C4-2B (cell line): ENCODE data around the gene CELSR1.

ENCODE experiments used
- ZFX ChIP-seq: fragments of 450-650 bp; IDR thresholded peaks from 2 replicates; pipeline ENCODE4 v1.6.1; 2017
- TF ChIP-seq, protein P1 (sequence below): fragments of 450-650 bp; conservative IDR thresholded peaks from 2 replicates; pipeline ENCODE4 v1.5.1; 2017; ENCODE audit warnings: mild to moderate bottlenecking

DNA sequence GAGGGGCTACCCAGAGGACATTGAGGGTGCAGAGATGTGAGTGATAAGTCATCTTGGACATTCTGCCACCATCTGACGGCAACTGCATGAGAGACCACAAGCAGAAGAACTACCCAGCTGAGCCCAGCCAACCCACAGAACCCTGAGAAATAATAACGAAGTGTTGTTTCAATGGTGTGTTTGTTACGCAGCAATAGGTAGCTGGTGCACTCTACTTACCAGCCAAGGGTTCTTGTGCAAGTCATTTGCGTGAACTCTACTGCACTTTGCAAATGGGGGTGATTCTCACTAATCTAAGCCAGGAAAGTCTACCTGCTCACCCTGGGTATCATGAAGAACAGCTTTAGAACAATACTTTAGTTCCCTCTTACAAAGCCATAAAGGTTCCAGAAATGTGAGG is 15.8 kb upstream of the CELSR1 start:
- TF ChIP-seq, protein P1, sequence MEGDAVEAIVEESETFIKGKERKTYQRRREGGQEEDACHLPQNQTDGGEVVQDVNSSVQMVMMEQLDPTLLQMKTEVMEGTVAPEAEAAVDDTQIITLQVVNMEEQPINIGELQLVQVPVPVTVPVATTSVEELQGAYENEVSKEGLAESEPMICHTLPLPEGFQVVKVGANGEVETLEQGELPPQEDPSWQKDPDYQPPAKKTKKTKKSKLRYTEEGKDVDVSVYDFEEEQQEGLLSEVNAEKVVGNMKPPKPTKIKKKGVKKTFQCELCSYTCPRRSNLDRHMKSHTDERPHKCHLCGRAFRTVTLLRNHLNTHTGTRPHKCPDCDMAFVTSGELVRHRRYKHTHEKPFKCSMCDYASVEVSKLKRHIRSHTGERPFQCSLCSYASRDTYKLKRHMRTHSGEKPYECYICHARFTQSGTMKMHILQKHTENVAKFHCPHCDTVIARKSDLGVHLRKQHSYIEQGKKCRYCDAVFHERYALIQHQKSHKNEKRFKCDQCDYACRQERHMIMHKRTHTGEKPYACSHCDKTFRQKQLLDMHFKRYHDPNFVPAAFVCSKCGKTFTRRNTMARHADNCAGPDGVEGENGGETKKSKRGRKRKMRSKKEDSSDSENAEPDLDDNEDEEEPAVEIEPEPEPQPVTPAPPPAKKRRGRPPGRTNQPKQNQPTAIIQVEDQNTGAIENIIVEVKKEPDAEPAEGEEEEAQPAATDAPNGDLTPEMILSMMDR = no peak
- no peak for TF ChIP-seq ZFX
